ENCODE measurements around the gene SCGN.

Gene SCGN

GRCh38 chr6:25661129-25661779 is 9.2 kb downstream of the SCGN start:
- Histone ChIP-seq H2AFZ (no peak overlapping the region), H3K79me2 (no peaks in the 10 kb centered on the region), H3K27ac (no peak overlapping the region), H3K36me3 (ENCODE audit: control insufficient read depth, insufficient read depth, low read length) (no peaks in the 10 kb centered on the region), H3K27me3 (ENCODE audit: control insufficient read depth, insufficient read depth, low read length) (no peaks in the 10 kb centered on the region), H3K4me1 (no peaks in the 10 kb centered on the region), H3K4me3 (ENCODE audit: low read depth, low read length) (no peak overlapping the region), H3K9ac (no peak overlapping the region), H3K4me2 (ENCODE audit: low read length) (no peak overlapping the region), H3K9me3 (ENCODE audit: control insufficient read depth, low read length) (no peaks in the 10 kb centered on the region)
- no peak for TF ChIP-seq CTCF (IDR thresholded peaks at IDR 0.05)

- H3K9ac ChIP-seq = no peak overlapping the region
- no peak for TF ChIP-seq CTCF (IDR thresholded peaks at IDR 0.05)
- H3K79me2 ChIP-seq = no peaks in the 10 kb centered on the region
- no peak overlapping the region for H2AFZ ChIP-seq
- H3K4me2 ChIP-seq (ENCODE audit: low read length) = no peak overlapping the region
- no peak overlapping the region for H3K4me3 ChIP-seq (ENCODE audit: low read depth, low read length)
- no peaks in the 10 kb centered on the region for H3K36me3 ChIP-seq (ENCODE audit: control insufficient read depth, insufficient read depth, low read length)
- no peaks in the 10 kb centered on the region for H3K4me1 ChIP-seq
- H3K9me3 ChIP-seq (ENCODE audit: control insufficient read depth, low read length) = no peaks in the 10 kb centered on the region
- no peaks in the 10 kb centered on the region for H3K27me3 ChIP-seq (ENCODE audit: control insufficient read depth, insufficient read depth, low read length)
- no peak overlapping the region for H3K27ac ChIP-seq
Measured at GRCh38 chr6:25665455-25665854, 13.4 kb downstream of the SCGN start.

GRCh38 chr6:25669413-25669812 is 17.4 kb downstream of the SCGN start:
- Histone ChIP-seq H3K4me1 (no peaks in the 10 kb centered on the region), H3K4me3 (ENCODE audit: low read depth, low read length) (no peak overlapping the region), H3K9ac (no peak overlapping the region), H3K9me3 (ENCODE audit: control insufficient read depth, low read length) (no peaks in the 10 kb centered on the region), H3K79me2 (no peaks in the 10 kb centered on the region), H2AFZ (no peak overlapping the region), H3K4me2 (ENCODE audit: low read length) (no peak overlapping the region), H3K27ac (no peak overlapping the region), H3K27me3 (ENCODE audit: control insufficient read depth, insufficient read depth, low read length) (no peaks in the 10 kb centered on the region), H3K36me3 (ENCODE audit: control insufficient read depth, insufficient read depth, low read length) (no peaks in the 10 kb centered on the region)
- TF ChIP-seq CTCF (IDR thresholded peaks at IDR 0.05) = no peak

GRCh38 chr6:25670208-25670607 is 18.2 kb downstream of the SCGN start:
- TF ChIP-seq CTCF (IDR thresholded peaks at IDR 0.05) = no peak
- H3K27me3 ChIP-seq (ENCODE audit: control insufficient read depth, insufficient read depth, low read length) = no peaks in the 10 kb centered on the region
- no peaks in the 10 kb centered on the region for H3K9me3 ChIP-seq (ENCODE audit: control insufficient read depth, low read length)
- no peak overlapping the region for H3K4me2 ChIP-seq (ENCODE audit: low read length)
- H3K4me3 ChIP-seq (ENCODE audit: low read depth, low read length) = no peak overlapping the region
- H2AFZ ChIP-seq = no peak overlapping the region
- H3K36me3 ChIP-seq (ENCODE audit: control insufficient read depth, insufficient read depth, low read length) = no peaks in the 10 kb centered on the region
- H3K4me1 ChIP-seq = no peaks in the 10 kb centered on the region
- no peak overlapping the region for H3K27ac ChIP-seq
- H3K9ac ChIP-seq = no peak overlapping the region
- no peaks in the 10 kb centered on the region for H3K79me2 ChIP-seq

All from parathyroid adenoma (tissue), 2 donors.